Activated CD4-positive, alpha-beta memory T cell treated with anti-CD3 and anti-CD28 coated beads, Interleukin-2, amount 10 ng/mL, durations not matched to agents 7 days and 5 days (primary cell): ENCODE measurements around the gene PDE4D. TPM values are rescaled to one million over a fixed set of nuclear protein-coding genes. Genes with fewer than 3 reads are reported as not detected.
"Not testable (repeated sequence)": the region's sequence is repeated elsewhere in the genome, so short reads cannot be mapped to it uniquely, and the experiment has no call there.

Source experiments
- CTCF ChIA-PET: fragments of 350-600 bp; sonication (Branson Sonifier 250); formaldehyde crosslinking; loops from one replicate; lab custom pipeline; 2021; ENCODE audit warnings: antibody characterized with exemption, inconsistent platforms; lab: Charles Lee
- POLR2A ChIA-PET: fragments of 350-600 bp; sonication (Branson Sonifier 250); formaldehyde crosslinking; loops from one replicate; lab custom pipeline; 2021; ENCODE audit warnings: antibody characterized with exemption; lab: Charles Lee
- DNase-seq: peaks from one replicate; pipeline ENCODE4 v3.0.0-alpha.2; 2020
- H3K27ac Mint-ChIP-seq: one replicate; pipeline ENCODE4 v1.8.0; 2021; ENCODE audit warnings: mild to moderate bottlenecking, mixed read lengths
- H3K27me3 Mint-ChIP-seq: one replicate; pipeline ENCODE4 v1.8.0; 2021; ENCODE audit warnings: mixed read lengths
- H3K36me3 Mint-ChIP-seq: one replicate; pipeline ENCODE4 v1.8.0; 2021; ENCODE audit warnings: low read depth, mixed read lengths
- H3K4me1 Mint-ChIP-seq: one replicate; pipeline ENCODE4 v1.8.0; 2021; ENCODE audit warnings: mixed read lengths
- H3K4me3 Mint-ChIP-seq: one replicate; pipeline ENCODE4 v1.8.0; 2021; ENCODE audit warnings: mild to moderate bottlenecking, mixed read lengths
- H3K9me3 Mint-ChIP-seq: one replicate; pipeline ENCODE4 v1.8.0; 2021; ENCODE audit warnings: mixed read lengths
- total RNA-seq, 2 experiments: library from RNA; stranded (reverse); gene quantifications; one replicate each; pipeline ENCODE4 v1.2.3, GENCODE V29; 2021

The PDE4D gene
- total RNA-seq, 2 experiments from 2014 or later, result 123 to 126 TPM

DNA sequence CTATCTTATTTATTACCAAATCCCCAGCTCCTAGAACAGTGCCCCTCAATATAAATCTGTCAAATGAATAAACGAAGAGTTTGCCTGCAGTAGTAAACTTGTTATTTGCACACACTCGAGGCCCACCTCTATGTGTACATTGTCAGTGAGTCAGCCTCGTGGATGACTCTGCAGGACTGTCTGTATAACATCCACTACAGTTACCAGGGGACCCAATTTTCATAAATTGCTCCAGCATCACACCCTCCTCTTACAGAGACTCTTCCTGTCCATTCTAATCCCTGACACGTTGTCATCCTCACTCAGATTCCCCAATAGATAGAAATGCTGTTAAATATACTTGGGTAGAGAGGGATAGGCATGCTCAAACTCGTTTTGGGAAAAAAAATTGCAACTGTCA lies 832.1 kb downstream of the PDE4D start:
- DNase-seq, result no peak
- Mint-ChIP-seq H3K36me3 (peaks cover 1% of the 10 kb centered on the region), H3K27ac (no peak overlapping the region), H3K9me3 (peaks cover 2% of the 10 kb centered on the region), H3K4me3 (no peak overlapping the region), H3K27me3 (peaks cover 20% of the 10 kb centered on the region), H3K4me1 (no peaks in the 10 kb centered on the region)
- ChIA-PET POLR2A (no interaction called here), CTCF (interaction anchor here (0.6 to 1.2 kb wide), 2 partner anchors 18 to 63 kb away, joined by 3 read pairs; no protein-coding TSS in a partner anchor)

GRCh38 chr5:59058969-59059687 lies 834.4 kb downstream of the PDE4D start:
- Mint-ChIP-seq H3K4me1 (no peaks in the 10 kb centered on the region), H3K9me3 (no peaks in the 10 kb centered on the region), H3K27me3 (peaks cover 25% of the 10 kb centered on the region), H3K4me3 (no peak overlapping the region), H3K36me3 (peaks cover 7% of the 10 kb centered on the region), H3K27ac (no peak overlapping the region)
- CTCF ChIA-PET, result interaction anchor here (0.5 kb wide), 1 partner anchor 1425 kb away, joined by 3 read pairs; no protein-coding TSS in a partner anchor
- no peak for DNase-seq
- POLR2A ChIA-PET, result no interaction called here

- CTCF ChIA-PET, result no interaction called here
- Mint-ChIP-seq H3K4me1 (no peaks in the 10 kb centered on the region), H3K27me3 (peaks cover 23% of the 10 kb centered on the region)
These were observed 835.3 kb downstream of the PDE4D start for GRCh38 chr5:59058237-59058636.

DNA sequence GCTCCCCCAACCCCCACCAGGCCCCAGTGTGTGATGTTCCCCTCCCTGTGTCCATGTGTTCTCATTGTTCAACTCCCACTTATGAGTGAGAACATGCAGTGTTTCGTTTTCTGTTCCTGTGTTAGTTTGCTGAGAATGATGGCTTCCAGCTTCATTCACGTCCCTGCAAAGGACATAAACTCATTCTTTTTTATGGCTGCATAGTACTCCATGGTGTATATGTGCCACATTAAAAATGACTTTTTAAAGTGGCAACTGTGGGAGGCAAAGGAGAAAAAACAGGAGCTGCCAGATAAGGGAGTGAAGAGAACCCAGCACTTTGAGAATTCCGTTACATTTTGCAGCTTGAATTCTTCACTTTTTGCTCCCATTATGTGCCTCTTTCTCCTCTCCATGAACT lies 836.9 kb downstream of the PDE4D start:
- CTCF ChIA-PET, result interaction anchor here (1.3 to 1.4 kb wide), 3 partner anchors 70 to 170 kb away, joined by 3 to 4 read pairs (median 4); no protein-coding TSS in a partner anchor
- DNase-seq, H3K36me3 Mint-ChIP-seq, POLR2A ChIA-PET, H3K27ac Mint-ChIP-seq, H3K4me1 Mint-ChIP-seq, H3K4me3 Mint-ChIP-seq, H3K9me3 Mint-ChIP-seq: not testable (repeated sequence)
- H3K27me3 Mint-ChIP-seq, result peaks cover 28% of the 10 kb centered on the region

More at GRCh38 chr5:59058237-59058636, 835.3 kb downstream of the PDE4D start:
- no peak overlapping the region for H3K4me3 Mint-ChIP-seq
- POLR2A ChIA-PET, result no interaction called here
- H3K9me3 Mint-ChIP-seq, result no peaks in the 10 kb centered on the region
- peaks cover 7% of the 10 kb centered on the region for H3K36me3 Mint-ChIP-seq
- H3K27ac Mint-ChIP-seq, result no peak overlapping the region
- no peak for DNase-seq

DNA sequence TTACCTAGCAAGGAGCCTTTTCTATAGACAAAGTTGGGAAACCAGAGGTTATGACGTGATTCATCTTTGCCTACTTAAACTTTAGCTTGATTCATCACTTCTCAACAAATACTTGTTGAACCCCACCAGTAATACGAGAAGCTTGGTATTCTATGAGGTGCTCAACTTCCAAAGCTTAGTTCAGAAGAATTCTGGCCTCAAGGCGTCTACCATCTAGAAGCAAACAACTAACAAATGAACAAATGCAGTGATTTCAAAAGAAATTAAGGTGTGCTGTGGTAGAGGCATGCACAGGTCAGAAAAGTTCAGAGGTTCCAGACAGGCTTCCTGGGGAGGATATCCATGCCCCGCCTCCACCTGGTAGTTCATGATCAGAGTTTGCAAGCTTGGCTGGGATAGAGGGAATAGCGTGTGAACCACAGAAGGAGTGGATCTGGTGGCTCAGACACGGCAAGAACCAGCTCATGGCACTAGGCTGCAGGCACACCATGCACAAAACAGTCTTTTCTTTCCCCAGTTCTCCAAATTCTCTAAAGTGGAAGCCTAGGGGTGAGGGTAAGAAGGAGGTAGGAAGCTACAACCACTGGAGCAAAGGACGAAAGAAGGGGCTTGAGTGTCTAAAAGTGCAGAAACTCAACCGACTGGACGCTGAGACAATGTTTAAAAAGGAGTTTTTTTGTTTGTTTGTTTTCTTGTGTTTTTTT lies 837.6 kb downstream of the PDE4D start:
- POLR2A ChIA-PET, result no interaction called here
- Mint-ChIP-seq H3K4me3 (no peak overlapping the region), H3K9me3 (no peaks in the 10 kb centered on the region), H3K27ac (no peak overlapping the region), H3K4me1 (no peaks in the 10 kb centered on the region), H3K36me3 (peaks cover 10% of the 10 kb centered on the region), H3K27me3 (peaks cover 25% of the 10 kb centered on the region)
- CTCF ChIA-PET, result interaction anchor here (1.3 to 1.4 kb wide), 2 partner anchors 79 to 169 kb away, joined by 3 to 4 read pairs; no protein-coding TSS in a partner anchor
- no peak for DNase-seq

- ChIA-PET POLR2A (no interaction called here), CTCF (no interaction called here)
- Mint-ChIP-seq H3K9me3 (no peaks in the 10 kb centered on the region), H3K4me1 (no peaks in the 10 kb centered on the region), H3K36me3 (peaks cover 10% of the 10 kb centered on the region), H3K4me3 (no peak overlapping the region), H3K27ac (no peak overlapping the region), H3K27me3 (peaks cover 23% of the 10 kb centered on the region)
- no peak for DNase-seq
These were observed 838.5 kb downstream of the PDE4D start for GRCh38 chr5:59054963-59055528.

- POLR2A ChIA-PET, result no interaction called here
- Mint-ChIP-seq H3K9me3 (no peaks in the 10 kb centered on the region), H3K27me3 (peaks cover 20% of the 10 kb centered on the region), H3K4me3 (no peak overlapping the region), H3K36me3 (peaks cover 13% of the 10 kb centered on the region), H3K4me1 (peaks cover 7% of the 10 kb centered on the region), H3K27ac (no peak overlapping the region)
- DNase-seq, result no peak
- CTCF ChIA-PET, result interaction anchor here (0.8 kb wide), 1 partner anchor 165 kb away, joined by 3 read pairs; no protein-coding TSS in a partner anchor
These were observed 841.6 kb downstream of the PDE4D start for GRCh38 chr5:59051951-59052350.

DNA sequence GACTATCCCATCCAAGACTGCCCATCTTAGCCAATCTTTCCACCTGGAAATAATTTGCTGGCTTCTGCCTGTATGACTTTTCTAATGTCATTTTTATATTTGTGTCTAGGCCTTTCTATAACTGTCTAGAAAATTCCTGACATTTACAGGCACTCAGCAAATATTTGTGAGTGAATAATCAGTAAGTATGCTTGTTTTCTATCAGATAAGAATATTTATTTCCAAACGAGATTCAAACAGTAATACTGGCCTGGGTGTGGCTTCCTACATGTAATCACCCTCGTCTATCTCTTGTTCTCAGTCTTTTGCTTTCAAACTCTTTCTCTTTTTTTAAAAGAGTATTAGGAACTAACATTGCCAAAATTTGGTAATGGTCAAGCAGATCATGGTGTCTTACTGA lies 844.4 kb downstream of the PDE4D start:
- Mint-ChIP-seq H3K36me3 (peaks cover 11% of the 10 kb centered on the region), H3K4me3 (no peak overlapping the region), H3K9me3 (no peaks in the 10 kb centered on the region), H3K4me1 (peaks cover 10% of the 10 kb centered on the region), H3K27ac (no peak overlapping the region), H3K27me3 (peaks cover 7% of the 10 kb centered on the region)
- DNase-seq, result no peak
- POLR2A ChIA-PET, result interaction anchor here (1.2 kb wide), 1 partner anchor 78 kb away, joined by 3 read pairs; no protein-coding TSS in a partner anchor
- CTCF ChIA-PET, result no interaction called here

GRCh38 chr5:59042201-59043055 lies 851.1 kb downstream of the PDE4D start:
- Mint-ChIP-seq H3K36me3 (peaks cover 28% of the 10 kb centered on the region), H3K4me1 (peaks cover 32% of the 10 kb centered on the region), H3K4me3 (peak overlapping the region; percentile 31), H3K9me3 (no peaks in the 10 kb centered on the region), H3K27ac (peak overlapping the region; percentile 67), H3K27me3 (no peaks in the 10 kb centered on the region)
- no peak for DNase-seq
- ChIA-PET POLR2A (interaction anchor here (0.8 to 3.0 kb wide), 4 partner anchors 47 to 90 kb away, joined by 3 to 38 read pairs (median 18); no protein-coding TSS in a partner anchor), CTCF (interaction anchor here (0.7 to 3.1 kb wide), 5 partner anchors 53 to 157 kb away, joined by 3 to 17 read pairs (median 7); no protein-coding TSS in a partner anchor)

GRCh38 chr5:59041355-59041754 lies 852.2 kb downstream of the PDE4D start:
- DNase-seq, result no peak
- Mint-ChIP-seq H3K4me3 (peak overlapping the region; percentile 84), H3K4me1 (peaks cover 32% of the 10 kb centered on the region), H3K9me3 (no peaks in the 10 kb centered on the region), H3K36me3 (peaks cover 39% of the 10 kb centered on the region), H3K27ac (peak overlapping the region; percentile 21), H3K27me3 (no peaks in the 10 kb centered on the region)
- CTCF ChIA-PET, result interaction anchor here (0.7 to 3.1 kb wide), 8 partner anchors 9 to 156 kb away, joined by 3 to 17 read pairs (median 4); no protein-coding TSS in a partner anchor
- POLR2A ChIA-PET, result interaction anchor here (1.0 to 3.0 kb wide), 6 partner anchors 21 to 91 kb away, joined by 3 to 38 read pairs (median 4); no protein-coding TSS in a partner anchor

GRCh38 chr5:59040804-59041201 lies 852.7 kb downstream of the PDE4D start:
- Mint-ChIP-seq H3K4me3 (peak overlapping the region; percentile 84), H3K27ac (peak overlapping the region; percentile 97), H3K36me3 (peaks cover 44% of the 10 kb centered on the region), H3K27me3 (no peaks in the 10 kb centered on the region), H3K9me3 (no peaks in the 10 kb centered on the region), H3K4me1 (peaks cover 35% of the 10 kb centered on the region)
- DNase-seq, result no peak
- ChIA-PET CTCF (interaction anchor here (0.9 to 3.1 kb wide), 6 partner anchors 8 to 134 kb away, joined by 3 to 17 read pairs (median 6); no protein-coding TSS in a partner anchor), POLR2A (interaction anchor here (1.0 to 3.0 kb wide), 6 partner anchors 21 to 92 kb away, joined by 3 to 38 read pairs (median 4); no protein-coding TSS in a partner anchor)
